Measurements from ENCODE around the gene LYST. TPM values are rescaled to one million over a fixed set of nuclear protein-coding genes. Genes with fewer than 3 reads are reported as not detected.

Gene LYST
- total RNA-seq, 2 experiments from 2014 or later, result 4.0 to 8.2 TPM

DNA sequence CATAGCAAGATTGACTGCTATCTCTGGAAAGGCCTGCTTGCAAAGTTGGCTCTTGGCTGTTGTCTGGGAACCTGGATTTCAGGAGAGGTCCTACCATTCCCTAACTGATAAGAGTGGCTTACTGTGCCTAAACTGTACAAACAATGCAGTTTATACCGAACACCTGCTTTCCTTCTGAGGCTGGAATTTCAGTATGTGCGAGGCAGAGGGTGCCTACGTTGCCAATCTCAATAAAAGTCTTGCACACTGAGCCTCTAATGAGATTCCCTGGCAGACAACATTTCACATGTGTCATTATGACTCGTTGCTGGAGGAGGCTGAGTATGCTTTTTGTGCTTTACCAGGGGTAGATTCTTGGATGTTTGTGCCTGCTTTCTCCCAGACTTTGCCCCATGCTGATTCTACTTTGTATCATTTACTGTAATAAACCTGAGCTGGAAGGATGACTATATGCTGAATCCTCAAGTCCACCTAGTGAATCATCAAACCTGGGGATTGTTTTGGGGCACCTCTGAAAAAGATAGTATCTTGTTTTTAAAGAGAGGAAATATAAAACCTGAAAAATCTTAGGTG lies 158.2 kb downstream of the LYST start:
- no peak overlapping the region for H3K4me2 ChIP-seq (ENCODE audit: low read length)
- H3K9me2 ChIP-seq (ENCODE audit: insufficient read depth, low read length), result no peaks in the 10 kb centered on the region
- CTCF ChIA-PET (ENCODE audit: unreplicated experiment), result no interaction called here
- H4K20me1 ChIP-seq (ENCODE audit: insufficient read depth, low read length), result no peaks in the 10 kb centered on the region
- no peaks in the 10 kb centered on the region for H3K36me3 ChIP-seq (ENCODE audit: insufficient read depth, low read length)
- no peak overlapping the region for H2AFZ ChIP-seq (ENCODE audit: low read length)
- POLR2A ChIA-PET, result no interaction called here
- DNase-seq (ENCODE audit: low spot score), result no peak
- no peak overlapping the region for H3K4me3 ChIP-seq (ENCODE audit: low read depth, low read length, poor library complexity, severe bottlenecking)
- no TSS peak for BruUV-seq (replicated peaks)
- H3K9me3 ChIP-seq (ENCODE audit: low read length), result no peaks in the 10 kb centered on the region
- TF ChIP-seq EZH2phosphoT487 (IDR thresholded peaks at IDR 0.05; ENCODE audit: borderline replicate concordance, low read depth, low read length), result no peak
- TF ChIP-seq, protein P1, sequence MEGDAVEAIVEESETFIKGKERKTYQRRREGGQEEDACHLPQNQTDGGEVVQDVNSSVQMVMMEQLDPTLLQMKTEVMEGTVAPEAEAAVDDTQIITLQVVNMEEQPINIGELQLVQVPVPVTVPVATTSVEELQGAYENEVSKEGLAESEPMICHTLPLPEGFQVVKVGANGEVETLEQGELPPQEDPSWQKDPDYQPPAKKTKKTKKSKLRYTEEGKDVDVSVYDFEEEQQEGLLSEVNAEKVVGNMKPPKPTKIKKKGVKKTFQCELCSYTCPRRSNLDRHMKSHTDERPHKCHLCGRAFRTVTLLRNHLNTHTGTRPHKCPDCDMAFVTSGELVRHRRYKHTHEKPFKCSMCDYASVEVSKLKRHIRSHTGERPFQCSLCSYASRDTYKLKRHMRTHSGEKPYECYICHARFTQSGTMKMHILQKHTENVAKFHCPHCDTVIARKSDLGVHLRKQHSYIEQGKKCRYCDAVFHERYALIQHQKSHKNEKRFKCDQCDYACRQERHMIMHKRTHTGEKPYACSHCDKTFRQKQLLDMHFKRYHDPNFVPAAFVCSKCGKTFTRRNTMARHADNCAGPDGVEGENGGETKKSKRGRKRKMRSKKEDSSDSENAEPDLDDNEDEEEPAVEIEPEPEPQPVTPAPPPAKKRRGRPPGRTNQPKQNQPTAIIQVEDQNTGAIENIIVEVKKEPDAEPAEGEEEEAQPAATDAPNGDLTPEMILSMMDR (conservative IDR thresholded peaks at IDR 0.05; ENCODE audit: low read length), result no peak
- H3K27ac ChIP-seq (ENCODE audit: low read depth, low read length, poor library complexity, severe bottlenecking), result no peak overlapping the region
- intact Hi-C loops (cut with micrococcal nuclease; ENCODE audit: unreplicated experiment), result no loop called here
- no peaks in the 10 kb centered on the region for H3K4me1 ChIP-seq (ENCODE audit: insufficient read depth, low read length, poor library complexity, severe bottlenecking)
- no peaks in the 10 kb centered on the region for H3K79me2 ChIP-seq (ENCODE audit: insufficient read depth, low read depth, low read length)

DNA sequence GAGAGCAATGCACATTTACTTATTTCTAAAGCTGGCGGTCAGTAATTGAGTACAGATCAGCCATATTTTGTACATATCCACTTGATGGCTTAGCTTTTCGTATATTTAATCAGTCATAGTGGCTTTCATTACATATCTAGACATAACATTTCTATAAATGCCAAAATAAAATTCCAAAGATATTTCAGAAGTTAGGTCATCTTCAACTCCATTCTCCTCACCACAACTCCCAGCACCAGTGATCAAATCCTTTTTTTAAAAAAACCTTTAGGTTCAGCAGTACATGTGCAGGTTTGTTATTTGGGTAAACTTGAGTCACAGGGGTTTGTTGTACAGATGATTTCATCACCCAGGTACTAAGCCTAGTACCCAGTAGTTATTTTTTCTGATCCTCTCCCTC lies 163.2 kb downstream of the LYST start:
- Histone ChIP-seq H3K79me2 (ENCODE audit: insufficient read depth, low read depth, low read length) (no peaks in the 10 kb centered on the region), H3K9me2 (ENCODE audit: insufficient read depth, low read length) (no peaks in the 10 kb centered on the region), H2AFZ (ENCODE audit: low read length) (no peak overlapping the region), H3K4me2 (ENCODE audit: low read length) (no peak overlapping the region), H4K20me1 (ENCODE audit: insufficient read depth, low read length) (no peaks in the 10 kb centered on the region), H3K4me1 (ENCODE audit: insufficient read depth, low read length, poor library complexity, severe bottlenecking) (no peaks in the 10 kb centered on the region), H3K36me3 (ENCODE audit: insufficient read depth, low read length) (no peaks in the 10 kb centered on the region), H3K4me3 (ENCODE audit: low read depth, low read length, poor library complexity, severe bottlenecking) (no peak overlapping the region), H3K9me3 (ENCODE audit: low read length) (no peaks in the 10 kb centered on the region), H3K27ac (ENCODE audit: low read depth, low read length, poor library complexity, severe bottlenecking) (no peak overlapping the region)
- intact Hi-C loops (cut with micrococcal nuclease; ENCODE audit: unreplicated experiment), result no loop called here
- ChIA-PET CTCF (ENCODE audit: unreplicated experiment) (no interaction called here), POLR2A (interaction anchor here (1.2 to 1.3 kb wide), 3 partner anchors 8 to 109 kb away, joined by 3 to 5 read pairs (median 5); no protein-coding TSS in a partner anchor)
- no TSS peak for BruUV-seq (replicated peaks)
- TF ChIP-seq, protein P1 (conservative IDR thresholded peaks at IDR 0.05; ENCODE audit: low read length), result no peak
- TF ChIP-seq EZH2phosphoT487 (IDR thresholded peaks at IDR 0.05; ENCODE audit: borderline replicate concordance, low read depth, low read length), result no peak
- no peak for DNase-seq (ENCODE audit: low spot score)

DNA sequence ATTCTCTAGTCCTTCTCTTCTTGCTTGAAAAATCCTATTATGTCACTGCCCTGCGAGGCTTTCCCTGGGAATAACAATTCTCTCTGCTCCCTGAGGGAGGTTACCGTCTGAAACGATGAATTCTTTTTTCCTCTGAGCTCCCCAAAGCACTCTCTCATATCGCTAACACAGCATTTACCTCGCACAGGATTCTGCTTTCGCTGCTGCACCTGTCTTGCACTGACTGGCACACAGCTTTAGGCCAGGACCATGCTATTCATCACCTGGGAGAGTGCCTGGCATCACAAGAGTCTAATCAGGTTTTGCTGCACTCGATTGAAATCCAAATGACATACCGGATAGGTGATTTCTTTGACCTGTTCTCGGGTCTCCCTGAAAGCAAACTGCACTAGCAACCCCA lies 164.3 kb downstream of the LYST start:
- Histone ChIP-seq H4K20me1 (ENCODE audit: insufficient read depth, low read length) (no peaks in the 10 kb centered on the region), H3K9me3 (ENCODE audit: low read length) (no peaks in the 10 kb centered on the region), H3K4me2 (ENCODE audit: low read length) (no peak overlapping the region), H3K79me2 (ENCODE audit: insufficient read depth, low read depth, low read length) (no peaks in the 10 kb centered on the region), H3K27ac (ENCODE audit: low read depth, low read length, poor library complexity, severe bottlenecking) (no peak overlapping the region), H3K4me1 (ENCODE audit: insufficient read depth, low read length, poor library complexity, severe bottlenecking) (no peaks in the 10 kb centered on the region), H3K9me2 (ENCODE audit: insufficient read depth, low read length) (no peaks in the 10 kb centered on the region), H3K4me3 (ENCODE audit: low read depth, low read length, poor library complexity, severe bottlenecking) (no peak overlapping the region), H2AFZ (ENCODE audit: low read length) (no peak overlapping the region), H3K36me3 (ENCODE audit: insufficient read depth, low read length) (no peaks in the 10 kb centered on the region)
- no peak for DNase-seq (ENCODE audit: low spot score)
- POLR2A ChIA-PET, result interaction anchor here (0.6 to 1.3 kb wide), 2 partner anchors 9 to 293 kb away, joined by 5 to 6 read pairs; no protein-coding TSS in a partner anchor
- TF ChIP-seq, protein P1 (conservative IDR thresholded peaks at IDR 0.05; ENCODE audit: low read length), result no peak
- no peak for TF ChIP-seq EZH2phosphoT487 (IDR thresholded peaks at IDR 0.05; ENCODE audit: borderline replicate concordance, low read depth, low read length)
- CTCF ChIA-PET (ENCODE audit: unreplicated experiment), result no interaction called here
- no TSS peak for BruUV-seq (replicated peaks)
- intact Hi-C loops (cut with micrococcal nuclease; ENCODE audit: unreplicated experiment), result no loop called here

Measured in OCI-LY7 (cell line).